ENCODE results near the gene SSBP3. TPM values are rescaled to one million over a fixed set of nuclear protein-coding genes. Genes with fewer than 3 reads are reported as not detected.

The SSBP3 gene
- polyA plus RNA-seq, 1 donor (not counting 4 experiments of a cell fraction or from before 2014, with no cell fraction given) = 16.9 TPM

DNA sequence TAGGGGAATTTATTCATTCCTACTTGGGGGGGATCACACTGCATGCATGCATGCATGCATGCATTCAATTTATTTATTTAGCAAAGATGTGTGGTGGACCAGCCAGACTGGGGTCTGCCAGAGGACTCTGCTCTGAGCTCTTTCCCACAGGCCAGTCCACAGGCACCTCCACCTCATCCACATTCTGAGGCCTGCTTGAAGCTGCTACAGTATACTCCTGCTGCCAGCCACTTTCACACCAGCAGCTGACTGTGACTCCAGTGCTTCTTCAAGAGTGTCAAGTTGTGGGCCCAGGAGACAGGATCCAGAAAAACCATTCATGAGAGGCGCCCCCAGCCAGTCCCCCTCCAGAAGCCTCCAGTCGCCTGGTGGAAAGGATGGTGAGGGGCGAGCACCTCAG lies 30.9 kb downstream of the SSBP3 start:
- Histone ChIP-seq H3K9me3 (ENCODE audit: control insufficient read depth, low read depth, low read length) (no peaks in the 10 kb centered on the region), H3K4me3 (ENCODE audit: control insufficient read depth in 2 of 3, extremely low read depth in 1 of 3, insufficient read depth in 2 of 3, low read depth in 1 of 3, low read length in 3 of 3) (no peak overlapping the region), H3K27ac (ENCODE audit: control insufficient read depth, insufficient read depth, low read length) (no peak overlapping the region), H3K27me3 (ENCODE audit: control insufficient read depth, extremely low read depth, insufficient read depth, low read length) (no peaks in the 10 kb centered on the region), H3K9ac (ENCODE audit: control insufficient read depth, extremely low read depth, insufficient read depth, low read length) (no peak overlapping the region), H3K4me1 (ENCODE audit: control insufficient read depth, extremely low read depth, insufficient read depth, low read length) (peaks cover 17% of the 10 kb centered on the region), H3K36me3 (ENCODE audit: control insufficient read depth in 2 of 2, extremely low read depth in 1 of 2, insufficient read depth in 2 of 2, low read length in 2 of 2) (no peaks in the 10 kb centered on the region), H2AFZ (ENCODE audit: control insufficient read depth, low read length) (no peak overlapping the region), H4K20me1 (ENCODE audit: control insufficient read depth, extremely low read depth, insufficient read depth, low read length) (no peaks in the 10 kb centered on the region), H3K4me2 (ENCODE audit: control insufficient read depth, extremely low read depth, insufficient read depth, low read depth, low read length) (no peak overlapping the region), H3K9me1 (ENCODE audit: control insufficient read depth, extremely low read depth, insufficient read depth, low read length) (peaks cover 4% of the 10 kb centered on the region), H3K79me2 (ENCODE audit: control insufficient read depth, insufficient read depth, low read length) (no peaks in the 10 kb centered on the region)
- no peak for DNase-seq (ENCODE audit: low read depth, low spot score)
- dilution Hi-C loops (cut with MboI; ENCODE audit: extremely low pct_ligation_motif_present, low sequenced_read_pairs) = no loop called here
- FAIRE-seq = no peak
- TF ChIP-seq, protein P1, sequence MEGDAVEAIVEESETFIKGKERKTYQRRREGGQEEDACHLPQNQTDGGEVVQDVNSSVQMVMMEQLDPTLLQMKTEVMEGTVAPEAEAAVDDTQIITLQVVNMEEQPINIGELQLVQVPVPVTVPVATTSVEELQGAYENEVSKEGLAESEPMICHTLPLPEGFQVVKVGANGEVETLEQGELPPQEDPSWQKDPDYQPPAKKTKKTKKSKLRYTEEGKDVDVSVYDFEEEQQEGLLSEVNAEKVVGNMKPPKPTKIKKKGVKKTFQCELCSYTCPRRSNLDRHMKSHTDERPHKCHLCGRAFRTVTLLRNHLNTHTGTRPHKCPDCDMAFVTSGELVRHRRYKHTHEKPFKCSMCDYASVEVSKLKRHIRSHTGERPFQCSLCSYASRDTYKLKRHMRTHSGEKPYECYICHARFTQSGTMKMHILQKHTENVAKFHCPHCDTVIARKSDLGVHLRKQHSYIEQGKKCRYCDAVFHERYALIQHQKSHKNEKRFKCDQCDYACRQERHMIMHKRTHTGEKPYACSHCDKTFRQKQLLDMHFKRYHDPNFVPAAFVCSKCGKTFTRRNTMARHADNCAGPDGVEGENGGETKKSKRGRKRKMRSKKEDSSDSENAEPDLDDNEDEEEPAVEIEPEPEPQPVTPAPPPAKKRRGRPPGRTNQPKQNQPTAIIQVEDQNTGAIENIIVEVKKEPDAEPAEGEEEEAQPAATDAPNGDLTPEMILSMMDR (optimal IDR thresholded peaks at IDR 0.05 in 1 of 3, IDR thresholded peaks at IDR 0.05 in 1 of 3, conservative IDR thresholded peaks at IDR 0.05 in 1 of 3; ENCODE audit: extremely low read depth in 1 of 3, insufficient read depth in 2 of 3, low read length in 3 of 3) = no peak
- TF ChIP-seq EZH2 (IDR thresholded peaks at IDR 0.05; ENCODE audit: low read length) = no peak

DNA sequence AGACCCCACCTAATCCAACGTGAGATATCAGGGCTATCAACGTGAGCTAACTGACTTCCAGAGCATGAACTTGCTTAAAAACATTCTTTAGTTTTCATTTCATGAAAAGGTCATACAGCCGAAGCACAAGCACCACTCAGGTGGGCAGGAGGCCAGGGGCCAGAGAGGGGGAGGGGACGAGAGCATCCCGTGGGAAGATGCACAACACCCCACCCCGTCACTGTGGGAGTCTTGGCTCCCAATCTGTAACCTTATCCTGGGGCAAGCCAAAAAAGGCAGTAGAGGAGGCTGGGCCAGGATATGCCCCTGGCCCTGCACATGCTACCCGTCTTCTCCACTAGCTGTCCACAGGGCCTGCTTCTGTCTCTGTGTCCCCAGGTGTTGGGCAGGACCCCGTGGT lies 31.4 kb downstream of the SSBP3 start:
- TF ChIP-seq EZH2 (IDR thresholded peaks at IDR 0.05; ENCODE audit: low read length) = no peak
- TF ChIP-seq, protein P1 (optimal IDR thresholded peaks at IDR 0.05 in 1 of 3, IDR thresholded peaks at IDR 0.05 in 1 of 3, conservative IDR thresholded peaks at IDR 0.05 in 1 of 3; ENCODE audit: extremely low read depth in 1 of 3, insufficient read depth in 2 of 3, low read length in 3 of 3) = no peak
- no peaks in the 10 kb centered on the region for H3K79me2 ChIP-seq (ENCODE audit: control insufficient read depth, insufficient read depth, low read length)
- DNase-seq (ENCODE audit: low read depth, low spot score) = no peak

More for the DNA sequence above, 31.4 kb downstream of the SSBP3 start:
- Histone ChIP-seq H3K27ac (ENCODE audit: control insufficient read depth, insufficient read depth, low read length) (no peak overlapping the region), H3K36me3 (ENCODE audit: control insufficient read depth in 2 of 2, extremely low read depth in 1 of 2, insufficient read depth in 2 of 2, low read length in 2 of 2) (no peaks in the 10 kb centered on the region), H3K4me2 (ENCODE audit: control insufficient read depth, extremely low read depth, insufficient read depth, low read depth, low read length) (no peak overlapping the region), H3K9ac (ENCODE audit: control insufficient read depth, extremely low read depth, insufficient read depth, low read length) (no peak overlapping the region), H4K20me1 (ENCODE audit: control insufficient read depth, extremely low read depth, insufficient read depth, low read length) (no peaks in the 10 kb centered on the region), H3K27me3 (ENCODE audit: control insufficient read depth, extremely low read depth, insufficient read depth, low read length) (no peaks in the 10 kb centered on the region), H2AFZ (ENCODE audit: control insufficient read depth, low read length) (no peak overlapping the region), H3K9me3 (ENCODE audit: control insufficient read depth, low read depth, low read length) (no peaks in the 10 kb centered on the region), H3K9me1 (ENCODE audit: control insufficient read depth, extremely low read depth, insufficient read depth, low read length) (peaks cover 4% of the 10 kb centered on the region), H3K4me1 (ENCODE audit: control insufficient read depth, extremely low read depth, insufficient read depth, low read length) (peaks cover 17% of the 10 kb centered on the region), H3K4me3 (ENCODE audit: control insufficient read depth in 2 of 3, extremely low read depth in 1 of 3, insufficient read depth in 2 of 3, low read depth in 1 of 3, low read length in 3 of 3) (no peak overlapping the region)
- dilution Hi-C loops (cut with MboI; ENCODE audit: extremely low pct_ligation_motif_present, low sequenced_read_pairs) = no loop called here
- FAIRE-seq = no peak
